NB4 (cell line): ENCODE data around the gene UNC45A.

Experiments used
- CTCF ChIP-seq: IDR thresholded peaks from one replicate; pipeline ENCODE4 v1.5.1; 2012; ENCODE audit warnings: low read depth, low read length
- MAX ChIP-seq: IDR thresholded peaks from 2 replicates; pipeline ENCODE4 v1.6.1; 2011; ENCODE audit warnings: low read depth, low read length

- TF ChIP-seq MAX: no peak
- no peak for TF ChIP-seq CTCF
These were observed 12.0 kb downstream of the UNC45A start for GRCh38 chr15:90946941-90947576.
